ENCODE measurements around the gene ACTL7B. TPM values are rescaled to one million over a fixed set of nuclear protein-coding genes. Genes with fewer than 3 reads are reported as not detected.

ACTL7B gene
- total and polyA plus RNA-seq, 2 experiments from 2014 or later: not detected

- H3K27ac ChIP-seq: no peak overlapping the region
- no peak overlapping the region for H3K4me3 ChIP-seq
- TF ChIP-seq EZH2 (IDR thresholded peaks at IDR 0.05; ENCODE audit: borderline replicate concordance) (no peak), CTCF (IDR thresholded peaks at IDR 0.05; ENCODE audit: poor library complexity) (no peak), EZH2phosphoT487 (IDR thresholded peaks at IDR 0.05; ENCODE audit: low read depth, severe bottlenecking, unreplicated experiment) (no peak)
- no peaks in the 10 kb centered on the region for H3K79me2 ChIP-seq
- no peaks in the 10 kb centered on the region for H4K20me1 ChIP-seq (ENCODE audit: insufficient read depth, poor library complexity, severe bottlenecking)
- no peaks in the 10 kb centered on the region for H3K36me3 ChIP-seq (replicated peaks; ENCODE audit: insufficient read depth, low read depth)
- H3K4me1 ChIP-seq (ENCODE audit: insufficient read depth): no peaks in the 10 kb centered on the region
- H3K4me2 ChIP-seq: no peak overlapping the region
- no peaks in the 10 kb centered on the region for H3K9me3 ChIP-seq (ENCODE audit: low read depth)
- peaks cover 3% of the 10 kb centered on the region for H3K27me3 ChIP-seq
- no peak for DNase-seq (ENCODE audit: low spot score)
- 82% methylated on average over 2 of the region's 2 CpGs for WGBS (ENCODE audit: low lambda C conversion rate, missing lambda C conversion rate)
- no peak overlapping the region for H2AFZ ChIP-seq
- no peaks in the 10 kb centered on the region for H3K9me2 ChIP-seq (replicated peaks; ENCODE audit: insufficient read depth)
Measured at GRCh38 chr9:108830272-108830671, 25.5 kb downstream of the ACTL7B start.

- H3K9me3 ChIP-seq (ENCODE audit: low read depth): no peaks in the 10 kb centered on the region
- no peak overlapping the region for H3K27ac ChIP-seq
- H2AFZ ChIP-seq: no peak overlapping the region
- H3K9me2 ChIP-seq (replicated peaks; ENCODE audit: insufficient read depth): no peaks in the 10 kb centered on the region
- no peaks in the 10 kb centered on the region for H3K36me3 ChIP-seq (replicated peaks; ENCODE audit: insufficient read depth, low read depth)
- no peaks in the 10 kb centered on the region for H3K79me2 ChIP-seq
- peaks cover 3% of the 10 kb centered on the region for H3K27me3 ChIP-seq
- no peak overlapping the region for H3K4me2 ChIP-seq
- no peak overlapping the region for H3K4me3 ChIP-seq
- TF ChIP-seq EZH2 (IDR thresholded peaks at IDR 0.05; ENCODE audit: borderline replicate concordance) (no peak), EZH2phosphoT487 (IDR thresholded peaks at IDR 0.05; ENCODE audit: low read depth, severe bottlenecking, unreplicated experiment) (no peak), CTCF (IDR thresholded peaks at IDR 0.05; ENCODE audit: poor library complexity) (no peak)
- WGBS (ENCODE audit: low lambda C conversion rate, missing lambda C conversion rate): 95% methylated on average over 3 of the region's 3 CpGs
- H4K20me1 ChIP-seq (ENCODE audit: insufficient read depth, poor library complexity, severe bottlenecking): no peaks in the 10 kb centered on the region
- no peak for DNase-seq (ENCODE audit: low spot score)
- no peaks in the 10 kb centered on the region for H3K4me1 ChIP-seq (ENCODE audit: insufficient read depth)
Measured at GRCh38 chr9:108823829-108824228, 32.0 kb downstream of the ACTL7B start.

- Histone ChIP-seq H3K4me2 (no peak overlapping the region), H3K79me2 (no peaks in the 10 kb centered on the region), H3K27ac (no peak overlapping the region), H3K27me3 (no peaks in the 10 kb centered on the region), H3K36me3 (replicated peaks; ENCODE audit: insufficient read depth, low read depth) (no peaks in the 10 kb centered on the region), H3K9me2 (replicated peaks; ENCODE audit: insufficient read depth) (no peaks in the 10 kb centered on the region), H3K4me1 (ENCODE audit: insufficient read depth) (peaks cover 11% of the 10 kb centered on the region), H2AFZ (no peak overlapping the region), H4K20me1 (ENCODE audit: insufficient read depth, poor library complexity, severe bottlenecking) (no peaks in the 10 kb centered on the region), H3K4me3 (no peak overlapping the region), H3K9me3 (ENCODE audit: low read depth) (no peaks in the 10 kb centered on the region)
- WGBS (ENCODE audit: low lambda C conversion rate, missing lambda C conversion rate): 65% methylated on average over 10 of the region's 10 CpGs
- TF ChIP-seq EZH2 (IDR thresholded peaks at IDR 0.05; ENCODE audit: borderline replicate concordance) (no peak), EZH2phosphoT487 (IDR thresholded peaks at IDR 0.05; ENCODE audit: low read depth, severe bottlenecking, unreplicated experiment) (no peak), CTCF (IDR thresholded peaks at IDR 0.05; ENCODE audit: poor library complexity) (no peak)
- DNase-seq (ENCODE audit: low spot score): no peak
Measured at GRCh38 chr9:108816037-108816436, 39.7 kb downstream of the ACTL7B start.

GRCh38 chr9:108815156-108815555 is 40.6 kb downstream of the ACTL7B start:
- H4K20me1 ChIP-seq (ENCODE audit: insufficient read depth, poor library complexity, severe bottlenecking): no peaks in the 10 kb centered on the region
- no peak overlapping the region for H3K4me3 ChIP-seq
- TF ChIP-seq EZH2 (IDR thresholded peaks at IDR 0.05; ENCODE audit: borderline replicate concordance) (no peak), CTCF (IDR thresholded peaks at IDR 0.05; ENCODE audit: poor library complexity) (no peak), EZH2phosphoT487 (IDR thresholded peaks at IDR 0.05; ENCODE audit: low read depth, severe bottlenecking, unreplicated experiment) (no peak)
- H3K4me2 ChIP-seq: no peak overlapping the region
- H3K9me3 ChIP-seq (ENCODE audit: low read depth): no peaks in the 10 kb centered on the region
- no peaks in the 10 kb centered on the region for H3K36me3 ChIP-seq (replicated peaks; ENCODE audit: insufficient read depth, low read depth)
- no peak overlapping the region for H3K27ac ChIP-seq
- no peak overlapping the region for H2AFZ ChIP-seq
- peak; percentile 27 for DNase-seq (ENCODE audit: low spot score)
- no peaks in the 10 kb centered on the region for H3K27me3 ChIP-seq
- 71% methylated on average over 3 of the region's 3 CpGs for WGBS (ENCODE audit: low lambda C conversion rate, missing lambda C conversion rate)
- H3K4me1 ChIP-seq (ENCODE audit: insufficient read depth): peaks cover 11% of the 10 kb centered on the region
- no peaks in the 10 kb centered on the region for H3K9me2 ChIP-seq (replicated peaks; ENCODE audit: insufficient read depth)
- H3K79me2 ChIP-seq: no peaks in the 10 kb centered on the region

All from hepatocyte (in vitro differentiated cells).